ENCODE measurements around the gene SFXN5. TPM values are rescaled to one million over a fixed set of nuclear protein-coding genes. Genes with fewer than 3 reads are reported as not detected.
A peak's percentile ranks its signal among the peaks of the same experiment; 100 is the strongest.

The SFXN5 gene
- total and polyA plus RNA-seq, 2 of the 8 experiments (the other 6 are each of a cell fraction or from before 2014, with no cell fraction given), result 29.3 to 33.1 TPM

GRCh38 chr2:72917138-72917876 is 154.2 kb downstream of the SFXN5 start, which contains the start of gene EMX1:
EMX1 (plus strand) TSS chr2:72917519; CDS start chr2:72917853, 334 bp downstream.
- H2BK5ac ChIP-seq (ENCODE audit: low read depth, low read length), result peak within 1 kb of the TSS; percentile 40; the same call in 1 of the 2 replicates
- peaks cover 15 to 19% of the 10 kb centered on the region in 2 experiments for H4K20me1 ChIP-seq (replicated peaks in 1 of 2; ENCODE audit: control insufficient read depth in 1 of 2, insufficient read depth in 2 of 2, low read length in 2 of 2)
- H3K14ac ChIP-seq (ENCODE audit: insufficient read length), result no peak within 1 kb of the TSS
- peak within 1 kb of the TSS; percentile 19; the same call in 1 of the 2 replicates for H4K8ac ChIP-seq (ENCODE audit: extremely low read depth, insufficient read depth, low read length)
- H3K4ac ChIP-seq (replicated peaks; ENCODE audit: insufficient read length, low read depth, low read length), result no peak within 1 kb of the TSS
- H4K91ac ChIP-seq (replicated peaks; ENCODE audit: insufficient read length, low read length), result no peak within 1 kb of the TSS
- H3K56ac ChIP-seq (replicated peaks; ENCODE audit: insufficient read length, low read depth, low read length), result peak within 1 kb of the TSS; percentile 17
- H3K18ac ChIP-seq (ENCODE audit: extremely low read depth, low read length), result peak within 1 kb of the TSS; percentile 96
- H3K4me3 ChIP-seq (ENCODE audit: extremely low read depth in 1 of 4, insufficient read depth in 2 of 4, low read depth in 3 of 4, low read length in 4 of 4), result peak within 1 kb of the TSS; percentile 55 to 70 (median 66)
- H2BK120ac ChIP-seq (replicated peaks; ENCODE audit: low read depth, low read length), result no peak within 1 kb of the TSS
- H2BK12ac ChIP-seq (ENCODE audit: low read depth, low read length), result peak within 1 kb of the TSS; percentile 97; the same call in 1 of the 2 replicates
- peak within 1 kb of the TSS; percentile 91; the same call in 1 of the 2 replicates for H2AFZ ChIP-seq (ENCODE audit: low read length)
- H2BK20ac ChIP-seq (ENCODE audit: low read length), result no peak within 1 kb of the TSS; the same call in 1 of the 2 replicates
- POLR2A ChIA-PET (ENCODE audit: partially characterized antibody), result interaction anchor here (0.7 to 2.8 kb wide), 15 partner anchors 10 to 114 kb away, joined by 3 to 21 read pairs (median 4); partner anchors contain the start of gene SPR
- no peaks in the 10 kb centered on the region for H3K9me3 ChIP-seq (ENCODE audit: insufficient read depth in 2 of 2, low read depth in 1 of 2, low read length in 1 of 2)
- H3K79me2 ChIP-seq (ENCODE audit: control insufficient read depth in 1 of 2, insufficient read depth in 2 of 2, low read length in 2 of 2), result no peaks in the 10 kb centered on the region
- no peak within 1 kb of the TSS for H3K23ac ChIP-seq (ENCODE audit: insufficient read length)
- CTCF ChIA-PET (ENCODE audit: partially characterized antibody), result interaction anchor here (0.8 to 24.3 kb wide), 17 partner anchors 9 to 260 kb away, joined by 3 to 497 read pairs (median 4); partner anchors contain the start of gene SPR
- H2BK15ac ChIP-seq (ENCODE audit: low read length), result 0 out of 2 replicates have a peak within 1 kb of the TSS, but pooled peaks have one; percentile 46
- H3K4me1 ChIP-seq (replicated peaks in 1 of 4; ENCODE audit: control insufficient read depth in 3 of 4, insufficient read depth in 4 of 4, low read length in 3 of 4), result peaks cover 20 to 53% (median 28%) of the 10 kb centered on the region in 4 experiments
- peaks cover 0 to 6% (median 0%) of the 10 kb centered on the region in 4 experiments; a peak in 1 of 8 replicates for H3K36me3 ChIP-seq (ENCODE audit: control insufficient read depth in 2 of 4, insufficient read depth in 4 of 4, low read length in 3 of 4)
- no peak within 1 kb of the TSS for H4K5ac ChIP-seq (ENCODE audit: insufficient read length, low read depth, low read length)
- no peaks in the 10 kb centered on the region for H3K79me1 ChIP-seq (ENCODE audit: low read depth, low read length)
- peak in 1 of 2 experiments; percentile 89 for DNase-seq (ENCODE audit: low read depth in 1 of 2, low spot score in 2 of 2)
- 0% methylated on average over 34 of the region's 82 CpGs; no CpG with 5 or more reads in 1 of the 2 experiments for WGBS, 2 experiments (ENCODE audit: extremely low coverage in 1 of 2, insufficient coverage in 1 of 2, insufficient read length in 1 of 2, insufficient replicate concordance in 2 of 2, low coverage in 1 of 2, low lambda C conversion rate in 2 of 2, missing lambda C conversion rate in 1 of 2)
- no peak within 1 kb of the TSS; a peak in 1 of 7 replicates for H3K9ac ChIP-seq (replicated peaks in 1 of 4; ENCODE audit: extremely low read depth in 1 of 4, low read depth in 3 of 4, low read length in 3 of 4)
- no peak for FAIRE-seq
- H3K4me2 ChIP-seq (ENCODE audit: insufficient read depth in 1 of 2, low read depth in 2 of 2, low read length in 2 of 2), result peak within 1 kb of the TSS; percentile 94 to 97
- peaks cover 83 to 96% (median 90%) of the 10 kb centered on the region in 4 experiments for H3K27me3 ChIP-seq (replicated peaks in 1 of 4; ENCODE audit: control insufficient read depth in 3 of 4, extremely low read depth in 1 of 4, insufficient read depth in 3 of 4, low read length in 3 of 4)
- no peak within 1 kb of the TSS; the same call in 1 of the 2 replicates for H2AK5ac ChIP-seq (ENCODE audit: low read depth, low read length)
- H3K27ac ChIP-seq (ENCODE audit: low read depth, low read length), result no peak within 1 kb of the TSS
- H3K23me2 ChIP-seq (ENCODE audit: low read depth, low read length), result peaks cover 24% of the 10 kb centered on the region; the same call in 1 of the 2 replicates
- TF ChIP-seq RBBP5 (IDR thresholded peaks at IDR 0.05; ENCODE audit: borderline replicate concordance, low read depth, low read length), result 0 out of 2 replicates have a peak, but pooled peaks have one; percentile 13
- no peak for TF ChIP-seq GABPA (IDR thresholded peaks at IDR 0.05; ENCODE audit: borderline replicate concordance, insufficient read depth, low read length)
- TF ChIP-seq HDAC6 (IDR thresholded peaks at IDR 0.05; ENCODE audit: low read depth, low read length), result no peak
- TF ChIP-seq, protein P1, sequence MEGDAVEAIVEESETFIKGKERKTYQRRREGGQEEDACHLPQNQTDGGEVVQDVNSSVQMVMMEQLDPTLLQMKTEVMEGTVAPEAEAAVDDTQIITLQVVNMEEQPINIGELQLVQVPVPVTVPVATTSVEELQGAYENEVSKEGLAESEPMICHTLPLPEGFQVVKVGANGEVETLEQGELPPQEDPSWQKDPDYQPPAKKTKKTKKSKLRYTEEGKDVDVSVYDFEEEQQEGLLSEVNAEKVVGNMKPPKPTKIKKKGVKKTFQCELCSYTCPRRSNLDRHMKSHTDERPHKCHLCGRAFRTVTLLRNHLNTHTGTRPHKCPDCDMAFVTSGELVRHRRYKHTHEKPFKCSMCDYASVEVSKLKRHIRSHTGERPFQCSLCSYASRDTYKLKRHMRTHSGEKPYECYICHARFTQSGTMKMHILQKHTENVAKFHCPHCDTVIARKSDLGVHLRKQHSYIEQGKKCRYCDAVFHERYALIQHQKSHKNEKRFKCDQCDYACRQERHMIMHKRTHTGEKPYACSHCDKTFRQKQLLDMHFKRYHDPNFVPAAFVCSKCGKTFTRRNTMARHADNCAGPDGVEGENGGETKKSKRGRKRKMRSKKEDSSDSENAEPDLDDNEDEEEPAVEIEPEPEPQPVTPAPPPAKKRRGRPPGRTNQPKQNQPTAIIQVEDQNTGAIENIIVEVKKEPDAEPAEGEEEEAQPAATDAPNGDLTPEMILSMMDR (IDR thresholded peaks at IDR 0.05; ENCODE audit: control extremely low read depth in 1 of 3, insufficient read depth in 1 of 3, low read depth in 1 of 3, low read length in 3 of 3), result no peak
- TF ChIP-seq TCF12 (IDR thresholded peaks at IDR 0.05; ENCODE audit: low read depth, low read length), result 0 out of 2 replicates have a peak, but pooled peaks have one; percentile 14
- no peak for TF ChIP-seq JUN (IDR thresholded peaks at IDR 0.05; ENCODE audit: low read depth, low read length)
- peak; percentile 87 for TF ChIP-seq MAX (IDR thresholded peaks at IDR 0.05)
- TF ChIP-seq TAF1 (IDR thresholded peaks at IDR 0.05; ENCODE audit: low read depth, low read length), result no peak
